Adrenal gland (tissue), 12 donors: ENCODE results near the gene OR6Q1. TPM values are rescaled to one million over a fixed set of nuclear protein-coding genes. Genes with fewer than 3 reads are reported as not detected.

Experiments
- DNase-seq, 7 donors: peaks; one replicate each; pipeline ENCODE4 v3.0.0-alpha.2; 2019 to 2020
- H3K27ac ChIP-seq, 5 donors: fragments of 200-600 bp; sonication (generic) in 4 of 5; 1 replicate in 3 of 5; 2 replicates in 2 of 5; pipeline versions ENCODE4 v1.5.1 to v1.8.0; 2016 to 2020; ENCODE audit warnings: mild to moderate bottlenecking in 1 of 5
- H3K27me3 ChIP-seq: fragments of 200-600 bp; 2 replicates; pipeline ENCODE4 v1.8.0; 2021
- H3K36me3 ChIP-seq, 2 donors: fragments of 200-600 bp; replicated peaks in 1 of 2; 1 replicate in 1 of 2; 2 replicates in 1 of 2; pipeline versions ENCODE4 v1.5.1 to v1.8.0; 2018 to 2022
- H3K4me1 ChIP-seq, 2 donors: fragments of 200-600 bp; replicated peaks in 1 of 2; 1 replicate in 1 of 2; 2 replicates in 1 of 2; pipeline versions ENCODE4 v1.5.1 to v1.8.0; 2018 to 2021
- H3K4me3 ChIP-seq, 4 donors: fragments of 200-600 bp; sonication (generic) in 3 of 4; one replicate each; pipeline ENCODE4 v1.5.1; 2016 to 2018
- H3K9me3 ChIP-seq, 3 donors: fragments of 200-600 bp; sonication (generic) in 1 of 3; replicated peaks in 1 of 3; 1 replicate in 2 of 3; 2 replicates in 1 of 3; pipeline versions ENCODE4 v1.5.1 to v1.8.0; 2016 to 2021
- POLR2A ChIP-seq, 2 donors: fragments of 450-650 bp; IDR thresholded peaks; one replicate each; pipeline ENCODE4 v1.6.1; 2017; ENCODE audit warnings: antibody characterized with exemption in 2 of 2, mild to moderate bottlenecking in 2 of 2, moderate library complexity in 1 of 2
- WGBS, 4 donors: extraction: QIAGEN DNeasy Blood & Tissue Kit in 2 of 4; methylation state at CpG; one replicate each; pipeline versions ENCODE4 v1.1.5 to v1.1.7; 2013 to 2017; 5-methylcytosine and 5-hydroxymethylcytosine counted together
- intact Hi-C, 2 donors: fragments of 100-400 bp; cut with DNase I; formaldehyde crosslinking; loops; one replicate each; pipeline versions ENCODE4 v1.14.1 to v1.15.0; 2022 to 2023
- polyA plus RNA-seq, 3 donors: library from polyadenylated mRNA; stranded (reverse); fragments of 200-250 nt in 2 of 3; fragments of 350-450 nt in 1 of 3; fragmentation: Illumina TruSeq in 1 of 3; extraction: RNeasy Lipid Tissue Mini Kit (QIAGEN cat#74804) in 1 of 3; gene quantifications; one replicate each; pipeline ENCODE4 v1.2.3, GENCODE V29; 2013 to 2014
- small RNA-seq, 2 donors: library from RNA; depleted of rRNA; stranded (forward); fragments of <200 nt; gene quantifications; one replicate each; pipeline ENCODE3, GENCODE V24; 2016
- total RNA-seq, 9 donors: library from RNA; depleted of rRNA in 4 of 9; stranded (reverse); fragments of >200 nt in 4 of 9; fragments of 120-200 nt in 1 of 9; fragmentation: NEBNext Ultra II Directional in 1 of 9; extraction: Animal tissue kit (Norgen Biotek cat#: 25700) in 1 of 9; gene quantifications; one replicate each; pipeline versions ENCODE4 v1.1.0 to v1.2.4, GENCODE V29; 2013 to 2023
- TF ChIP-seq, protein P1 (sequence below), 6 experiments: fragments of 450-650 bp in 4 of 6; fragments of 200-600 bp in 2 of 6; sonication (generic) in 1 of 6; IDR thresholded peaks; 1 replicate in 5 of 6; 2 replicates in 1 of 6; pipeline versions ENCODE4 v1.5.1 to v1.8.0; 2016 to 2021; ENCODE audit warnings: antibody characterized with exemption in 6 of 6, mild to moderate bottlenecking in 2 of 6, moderate library complexity in 1 of 6
- donor health status: healthy with polysubstance abuse.
- donor health status: Bipolar disorder and iron deficiency.
- donor health status: DM: yes; HTN: yes; CAD: no.
- donor health status: DM: no; HTN: no; CAD: no.
- donor health status: DM: no; HTN: no; CAD: no.
- donor health status: DM: yes; HTN: yes; CAD: no.

Gene OR6Q1
- total and polyA plus RNA-seq, 12 donors, result not detected

DNA sequence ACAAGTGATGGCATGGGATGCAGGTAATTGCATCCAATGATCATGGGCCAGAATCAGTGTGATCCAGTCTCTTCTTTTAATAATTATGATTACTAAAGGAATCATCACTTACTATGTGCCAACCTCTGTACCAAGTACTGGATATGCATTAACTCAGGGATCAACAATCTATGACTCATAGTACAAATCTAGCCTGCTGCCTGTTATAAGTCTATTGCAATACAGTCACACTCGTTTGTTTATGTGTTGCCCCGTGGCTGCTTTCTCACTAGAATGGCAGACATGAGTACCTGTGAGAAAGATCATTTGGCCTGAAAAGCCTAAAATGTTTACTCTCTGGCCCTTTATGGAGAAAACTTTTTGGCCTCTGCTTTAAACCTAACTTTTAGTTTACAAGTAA is 45.0 kb downstream of the OR6Q1 start:
- no peak for DNase-seq
- H3K4me1 ChIP-seq, result no peaks in the 10 kb centered on the region
- 25 to 34% (median 28%) methylated on average over 2 of the region's 2 CpGs for WGBS, 4 donors
- intact Hi-C loops, result no loop called here
- H3K9me3 ChIP-seq, result no peaks in the 10 kb centered on the region
- no peak for TF ChIP-seq POLR2A (IDR thresholded peaks at IDR 0.05)
- TF ChIP-seq, protein P1, sequence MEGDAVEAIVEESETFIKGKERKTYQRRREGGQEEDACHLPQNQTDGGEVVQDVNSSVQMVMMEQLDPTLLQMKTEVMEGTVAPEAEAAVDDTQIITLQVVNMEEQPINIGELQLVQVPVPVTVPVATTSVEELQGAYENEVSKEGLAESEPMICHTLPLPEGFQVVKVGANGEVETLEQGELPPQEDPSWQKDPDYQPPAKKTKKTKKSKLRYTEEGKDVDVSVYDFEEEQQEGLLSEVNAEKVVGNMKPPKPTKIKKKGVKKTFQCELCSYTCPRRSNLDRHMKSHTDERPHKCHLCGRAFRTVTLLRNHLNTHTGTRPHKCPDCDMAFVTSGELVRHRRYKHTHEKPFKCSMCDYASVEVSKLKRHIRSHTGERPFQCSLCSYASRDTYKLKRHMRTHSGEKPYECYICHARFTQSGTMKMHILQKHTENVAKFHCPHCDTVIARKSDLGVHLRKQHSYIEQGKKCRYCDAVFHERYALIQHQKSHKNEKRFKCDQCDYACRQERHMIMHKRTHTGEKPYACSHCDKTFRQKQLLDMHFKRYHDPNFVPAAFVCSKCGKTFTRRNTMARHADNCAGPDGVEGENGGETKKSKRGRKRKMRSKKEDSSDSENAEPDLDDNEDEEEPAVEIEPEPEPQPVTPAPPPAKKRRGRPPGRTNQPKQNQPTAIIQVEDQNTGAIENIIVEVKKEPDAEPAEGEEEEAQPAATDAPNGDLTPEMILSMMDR (IDR thresholded peaks at IDR 0.05), result no peak
- no peak overlapping the region for H3K27ac ChIP-seq
- no peaks in the 10 kb centered on the region for H3K27me3 ChIP-seq
- no peak overlapping the region for H3K4me3 ChIP-seq
- no peaks in the 10 kb centered on the region for H3K36me3 ChIP-seq

Small RNA genes lying within 50 kb of the gene (small RNA-seq; reads per million reads assigned to genes)
- 0 reads per million in 2 donors for gene RNU6-899P

Other genes with a start within 250 kb of the OR6Q1 start
- not detected for gene OR9Q1, start 7.1 kb upstream of the OR6Q1 start, total RNA-seq
- not detected for gene OR9Q1, start 7.1 kb upstream of the OR6Q1 start, polyA plus RNA-seq
- not detected for gene OR9I1, start 94.6 kb downstream of the OR6Q1 start, total RNA-seq
- gene OR9I1, start 94.6 kb downstream of the OR6Q1 start, polyA plus RNA-seq, result not detected
- not detected for gene OR9Q2, start 158.1 kb downstream of the OR6Q1 start, total RNA-seq
- not detected for gene OR9Q2, start 158.1 kb downstream of the OR6Q1 start, polyA plus RNA-seq
- gene OR1S2, start 173.2 kb downstream of the OR6Q1 start, total RNA-seq, result not detected
- gene OR1S2, start 173.2 kb downstream of the OR6Q1 start, polyA plus RNA-seq, result not detected
- gene OR1S1, start 181.8 kb downstream of the OR6Q1 start, total RNA-seq, result not detected
- not detected for gene OR1S1, start 181.8 kb downstream of the OR6Q1 start, polyA plus RNA-seq
- gene OR10Q1, start 198.0 kb downstream of the OR6Q1 start, total RNA-seq, result not detected
- not detected for gene OR10Q1, start 198.0 kb downstream of the OR6Q1 start, polyA plus RNA-seq
- not detected for gene OR10W1, start 237.3 kb downstream of the OR6Q1 start, total RNA-seq
- gene OR10W1, start 237.3 kb downstream of the OR6Q1 start, polyA plus RNA-seq, result not detected